Natural killer cell (primary cell): Measurements from ENCODE around the gene SPIN2B. TPM values are rescaled to one million over a fixed set of nuclear protein-coding genes. Genes with fewer than 3 reads are reported as not detected.
"Not testable (repeated sequence)": the region's sequence is repeated elsewhere in the genome, so short reads cannot be mapped to it uniquely, and the experiment has no call there.

Source experiments
- ATAC-seq, 3 donors: fragments of 150-1000 bp in 2 of 3; fragments of 200-7000 bp in 1 of 3; cut with Tn5 transposase; 1 replicate in 1 of 3; 2 replicates in 2 of 3; pipeline ENCODE4 v1.10.0; 2021; ENCODE audit warnings: mild to moderate bottlenecking in 2 of 3, moderate library complexity in 2 of 3
- DNase-seq, 2 donors: peaks; one replicate each; pipeline versions ENCODE4 v3.0.0 to v3.0.0-alpha.2; 2013 to 2021; ENCODE audit warnings: mixed read lengths in 1 of 2
- H3K27ac ChIP-seq: one replicate; pipeline ENCODE4 v1.5.1; 2013; ENCODE audit warnings: mild to moderate bottlenecking, low read length
- H3K27me3 ChIP-seq: one replicate; pipeline ENCODE4 v1.6.1; 2013; ENCODE audit warnings: low read length; ENCODE audit not compliant: control insufficient read depth, insufficient read depth
- H3K36me3 ChIP-seq: one replicate; pipeline ENCODE4 v1.6.1; 2013; ENCODE audit warnings: low read length; ENCODE audit not compliant: control insufficient read depth, insufficient read depth
- H3K4me1 ChIP-seq: one replicate; pipeline ENCODE4 v1.6.1; 2013; ENCODE audit warnings: low read length; ENCODE audit not compliant: control insufficient read depth, insufficient read depth
- H3K4me3 ChIP-seq: one replicate; pipeline ENCODE4 v1.5.1; 2013; ENCODE audit warnings: low read length
- H3K9me3 ChIP-seq: one replicate; pipeline ENCODE4 v1.6.1; 2013; ENCODE audit warnings: low read length; ENCODE audit not compliant: control insufficient read depth, insufficient read depth
- H3K27ac Mint-ChIP-seq, 2 donors: one replicate each; pipeline ENCODE4 v1.8.0; 2022; ENCODE audit warnings: mild to moderate bottlenecking in 2 of 2, mixed read lengths in 2 of 2, moderate library complexity in 1 of 2
- H3K27me3 Mint-ChIP-seq, 2 donors: one replicate each; pipeline ENCODE4 v1.8.0; 2022; ENCODE audit warnings: low read depth in 2 of 2, mixed read lengths in 2 of 2
- H3K36me3 Mint-ChIP-seq: one replicate; pipeline ENCODE4 v1.8.0; 2022; ENCODE audit warnings: mixed read lengths
- H3K4me1 Mint-ChIP-seq, 2 donors: one replicate each; pipeline ENCODE4 v1.8.0; 2022; ENCODE audit warnings: mixed read lengths in 2 of 2
- H3K4me3 Mint-ChIP-seq: one replicate; pipeline ENCODE4 v1.8.0; 2022; ENCODE audit warnings: mild to moderate bottlenecking, moderate library complexity, mixed read lengths
- H3K9me3 Mint-ChIP-seq, 2 donors: one replicate each; pipeline ENCODE4 v1.8.0; 2022; ENCODE audit warnings: mixed read lengths in 2 of 2
- CTCF ChIP-seq: fragments of 200-600 bp; IDR thresholded peaks from one replicate; pipeline ENCODE4 v1.8.0; 2022; ENCODE audit warnings: antibody characterized with exemption
- WGBS: methylation state at CpG from one replicate; pipeline ENCODE4 v1.1.7; 2013; ENCODE audit warnings: missing lambda C conversion rate; ENCODE audit not compliant: insufficient coverage; 5-methylcytosine and 5-hydroxymethylcytosine counted together
- intact Hi-C: fragments of 100-400 bp; cut with micrococcal nuclease; formaldehyde crosslinking; loops from one replicate; pipeline ENCODE4 v1.14.2; 2022
- total RNA-seq, 4 donors: library from RNA; stranded (reverse); fragments of 120-200 nt in 1 of 4; gene quantifications; one replicate each; pipeline versions ENCODE4 v1.2.3 to v1.2.4, GENCODE V29; 2013 to 2022

Gene SPIN2B
- total RNA-seq, 3 donors from 2014 or later (not counting 1 experiment from before 2014, with no cell fraction given), result 10.9 to 13.0 (median 11.8) TPM

GRCh38 chrX:57138674-57139073 lies 17.3 kb upstream of the SPIN2B start:
- intact Hi-C loops, result no loop called here
- WGBS, result no CpG with 5 or more reads among the region's 4 CpGs
- Mint-ChIP-seq H3K4me1 (peaks cover 5% of the 10 kb centered on the region in 2 donors), H3K27ac (no peak overlapping the region), H3K9me3 (no peaks in the 10 kb centered on the region), H3K27me3 (no peaks in the 10 kb centered on the region), H3K36me3 (no peaks in the 10 kb centered on the region), H3K4me3 (no peak overlapping the region)
- DNase-seq (no peak), ATAC-seq (no peak)
- Histone ChIP-seq H3K27me3 (no peaks in the 10 kb centered on the region), H3K4me3 (no peak overlapping the region), H3K4me1 (no peaks in the 10 kb centered on the region), H3K9me3 (no peaks in the 10 kb centered on the region), H3K27ac (no peak overlapping the region), H3K36me3 (no peaks in the 10 kb centered on the region)
- TF ChIP-seq CTCF, result no peak

DNA sequence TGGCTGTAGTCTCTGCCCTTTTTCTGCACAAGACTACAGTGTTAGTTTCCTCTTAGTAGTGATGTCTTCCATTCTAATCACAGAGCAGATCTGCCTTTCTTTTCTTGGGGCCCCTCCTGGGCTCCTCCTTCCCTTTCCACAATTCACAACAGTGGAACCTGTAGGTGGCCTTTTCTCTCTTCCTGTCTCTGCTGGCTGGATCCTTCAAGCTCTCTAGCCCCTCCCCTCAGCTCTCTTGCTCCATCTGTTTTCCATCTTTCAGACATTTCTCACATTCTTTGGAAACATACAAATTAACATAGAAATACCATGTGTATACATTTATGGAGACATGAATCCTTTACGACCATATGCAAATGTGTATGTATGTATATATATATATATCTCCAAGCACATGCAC lies 16.2 kb upstream of the SPIN2B start:
- Histone ChIP-seq H3K4me3 (no peak overlapping the region), H3K27me3 (no peaks in the 10 kb centered on the region), H3K27ac (no peak overlapping the region), H3K36me3 (no peaks in the 10 kb centered on the region), H3K4me1 (no peaks in the 10 kb centered on the region), H3K9me3 (no peaks in the 10 kb centered on the region)
- intact Hi-C loops, result no loop called here
- ATAC-seq (no peak), DNase-seq (no peak)
- no peak for TF ChIP-seq CTCF
- H3K27ac Mint-ChIP-seq, result no peak overlapping the region
- H3K27me3 Mint-ChIP-seq, result no peaks in the 10 kb centered on the region
- H3K4me3 Mint-ChIP-seq, result no peak overlapping the region
- H3K36me3 Mint-ChIP-seq, result no peaks in the 10 kb centered on the region
- H3K4me1 Mint-ChIP-seq, result peaks cover 5% of the 10 kb centered on the region in 2 donors
- no peaks in the 10 kb centered on the region for H3K9me3 Mint-ChIP-seq
- no CpG with 5 or more reads among the region's 1 CpG for WGBS

DNA sequence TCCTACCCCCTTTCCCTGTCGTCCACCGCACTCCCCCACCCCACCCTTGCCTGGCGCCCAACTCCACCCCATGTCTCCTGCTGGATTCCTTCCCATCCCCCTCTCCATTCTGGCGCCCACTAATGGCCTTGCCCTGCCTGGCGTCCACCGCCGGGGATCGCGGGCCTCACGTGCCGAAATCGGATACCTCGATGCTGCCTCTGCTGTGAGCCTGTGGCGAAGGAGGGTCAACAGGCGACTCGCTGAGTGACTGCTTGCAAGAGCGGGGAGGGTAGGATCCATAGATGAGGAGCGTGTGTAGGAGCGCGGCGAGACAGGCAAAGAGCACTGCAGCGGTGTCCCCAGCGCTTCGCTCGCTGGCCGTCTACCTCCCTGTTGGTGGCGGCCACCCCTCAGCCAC lies 15.7 kb upstream of the SPIN2B start, which contains the start of gene SPIN2A:
SPIN2A (minus strand) TSS at position 325 of the 400 bp plus-strand sequence. CDS start 800 bp downstream, outside the sequence.
- intact Hi-C loops, H3K36me3 ChIP-seq, H3K4me3 Mint-ChIP-seq, H3K27me3 Mint-ChIP-seq, H3K27ac ChIP-seq, H3K27ac Mint-ChIP-seq, H3K9me3 ChIP-seq, H3K4me3 ChIP-seq, DNase-seq, H3K4me1 Mint-ChIP-seq, H3K9me3 Mint-ChIP-seq, ATAC-seq, H3K4me1 ChIP-seq, H3K36me3 Mint-ChIP-seq, H3K27me3 ChIP-seq: not testable (repeated sequence)
- 94% methylated on average over 26 of the region's 27 CpGs for WGBS

DNA sequence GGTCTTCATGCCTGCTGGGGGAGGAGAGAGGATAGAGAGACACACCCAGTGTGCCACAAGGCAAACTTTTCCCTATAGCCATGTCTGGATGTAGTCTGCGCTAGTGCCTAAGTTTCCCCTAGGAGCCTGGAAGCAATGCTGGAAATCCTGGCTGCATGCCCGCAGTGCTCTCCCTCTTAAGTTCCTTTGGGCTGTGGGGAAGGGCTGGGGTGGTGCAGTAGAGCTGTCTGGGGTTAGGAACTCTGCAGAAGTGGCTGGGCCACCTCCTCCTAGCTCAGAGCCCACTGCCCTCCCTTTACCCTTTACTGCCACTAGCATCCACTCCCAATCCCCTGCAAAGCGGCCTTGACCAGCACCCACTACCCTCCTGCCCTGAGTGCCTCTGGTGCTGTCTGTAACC lies 15.2 kb upstream of the SPIN2B start:
- 100% methylated on average over 1 of the region's 3 CpGs for WGBS
- intact Hi-C loops, H3K36me3 Mint-ChIP-seq, H3K4me1 Mint-ChIP-seq, H3K4me3 ChIP-seq, H3K4me3 Mint-ChIP-seq, H3K9me3 Mint-ChIP-seq, H3K27me3 ChIP-seq, H3K27ac Mint-ChIP-seq, H3K36me3 ChIP-seq, H3K27me3 Mint-ChIP-seq, DNase-seq, H3K27ac ChIP-seq, H3K4me1 ChIP-seq, ATAC-seq, H3K9me3 ChIP-seq: not testable (repeated sequence)
